Stimulated activated CD8-positive, alpha-beta memory T cell treated with anti-CD3 and anti-CD28 coated beads, Interleukin-4, amount 100 ng/mL, for 24 hours (primary cell): ENCODE results near the gene ZNF354C.

Experiments used
- DNase-seq: peaks from one replicate; pipeline ENCODE4 v3.0.0-alpha.2; 2020; ENCODE audit warnings: low read depth

The ZNF354C gene

GRCh38 chr5:179127136-179128040 lies 67.2 kb downstream of the ZNF354C start:
- no peak for DNase-seq

DNA sequence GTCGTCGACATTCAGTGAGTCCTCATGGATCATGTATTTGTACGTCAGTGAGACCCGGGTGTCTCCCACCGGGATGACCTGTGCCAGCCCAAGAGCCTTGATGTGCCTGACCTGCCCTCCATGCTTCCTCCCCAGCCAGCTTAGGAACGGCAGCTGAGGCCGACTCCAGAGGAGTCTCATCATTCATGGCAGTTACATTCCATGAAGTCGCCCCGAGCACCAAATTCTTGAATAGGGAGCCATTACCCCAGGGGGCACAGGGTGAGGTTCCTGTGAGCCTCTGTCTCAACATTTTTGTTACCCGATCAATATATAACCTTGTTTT lies 67.8 kb downstream of the ZNF354C start:
- DNase-seq, result no peak

DNA sequence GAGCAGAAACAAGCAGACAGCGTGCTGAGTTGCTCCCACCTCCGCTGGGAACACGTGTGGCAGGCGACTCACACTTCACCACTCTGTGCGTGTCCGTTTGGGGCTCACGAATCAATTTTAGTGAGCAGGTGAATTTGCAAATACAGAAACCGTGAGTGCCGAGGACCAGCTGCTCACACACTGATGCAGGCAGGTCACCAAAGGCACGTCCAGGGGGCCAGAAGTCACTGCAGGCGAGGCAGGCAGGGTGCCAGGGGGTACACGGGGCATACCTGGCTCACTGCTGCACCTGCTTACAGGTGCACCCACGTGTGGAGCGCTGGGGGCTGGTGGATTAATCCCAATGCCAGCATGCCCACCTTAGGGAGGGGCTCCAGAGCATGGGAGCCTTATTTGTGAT lies 68.8 kb downstream of the ZNF354C start:
- no peak for DNase-seq

DNA sequence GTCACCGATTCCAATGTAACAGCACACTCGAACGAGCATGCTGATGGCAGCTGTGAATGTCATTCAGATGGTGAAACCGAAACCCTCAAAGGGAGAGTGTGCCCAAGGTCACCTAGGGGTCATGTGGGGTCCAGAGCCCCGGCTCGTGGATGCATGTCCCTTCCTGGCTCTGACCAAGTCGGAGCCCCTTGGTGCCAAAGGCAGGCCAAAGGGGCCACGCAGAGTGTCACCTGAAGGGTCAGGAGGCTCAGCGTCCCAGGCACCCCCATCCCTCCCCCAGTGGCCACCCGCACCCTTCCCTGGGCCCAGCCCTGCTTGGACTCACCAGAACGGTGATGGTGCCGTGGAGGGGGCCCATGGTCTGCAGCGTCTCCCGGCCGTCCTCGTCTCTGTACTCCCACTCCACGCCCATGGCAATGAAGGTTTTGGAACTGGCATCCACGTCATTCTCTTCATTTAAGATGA lies 69.5 kb downstream of the ZNF354C start:
- DNase-seq, result no peak

DNA sequence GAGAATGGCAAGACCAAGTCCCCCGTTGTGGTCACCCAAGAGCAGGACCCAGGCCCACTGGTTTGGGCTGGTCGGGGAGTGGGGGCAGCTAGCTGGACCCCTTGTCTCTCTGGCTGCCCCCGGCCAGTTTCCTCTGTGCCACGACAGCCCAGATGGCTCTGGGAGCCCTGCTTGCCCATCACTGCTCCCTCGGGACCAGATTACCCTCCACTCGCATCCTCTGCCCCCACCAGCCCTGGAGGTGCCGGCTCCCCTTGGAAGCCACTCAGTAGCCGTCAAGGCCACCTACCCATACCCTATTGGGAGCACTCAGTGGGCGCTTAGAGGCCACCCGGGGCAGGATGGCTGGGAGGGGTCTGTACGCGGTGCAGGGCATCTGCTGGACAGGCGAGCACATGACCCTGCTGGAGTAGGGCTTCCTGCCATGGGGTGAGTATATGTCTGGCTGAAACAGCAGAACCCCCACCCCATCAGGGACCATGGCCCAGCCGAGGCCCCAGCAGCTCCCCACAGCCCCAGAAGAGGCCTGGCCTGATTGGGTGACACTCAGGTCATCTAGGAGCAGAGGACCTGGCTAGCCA lies 70.0 kb downstream of the ZNF354C start:
- no peak for DNase-seq

DNA sequence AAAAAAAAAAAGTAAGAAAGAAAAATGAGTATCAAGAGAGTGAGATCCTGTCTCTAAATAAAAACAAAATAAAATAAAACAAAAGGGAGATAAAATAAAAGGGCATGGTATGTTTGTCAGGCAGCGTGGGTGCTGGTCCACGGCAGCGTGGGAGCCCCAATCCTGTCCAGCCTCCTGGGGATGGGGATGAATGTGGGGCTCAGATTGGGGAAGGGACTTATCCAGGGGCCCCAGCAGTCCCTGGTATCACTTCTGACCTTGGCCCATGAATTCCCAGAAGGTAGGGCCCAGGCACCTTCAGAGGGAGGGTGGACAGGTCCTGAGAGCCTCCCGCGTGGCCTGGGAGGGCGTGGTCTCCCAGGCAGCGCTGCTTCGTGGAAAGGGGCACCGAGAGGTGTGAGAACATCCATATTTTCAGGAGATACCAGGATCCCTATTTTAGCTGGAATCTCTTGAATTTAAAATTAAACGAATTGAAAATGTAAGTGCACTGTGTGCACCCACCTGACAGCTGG lies 71.2 kb downstream of the ZNF354C start:
- DNase-seq, result no peak

DNA sequence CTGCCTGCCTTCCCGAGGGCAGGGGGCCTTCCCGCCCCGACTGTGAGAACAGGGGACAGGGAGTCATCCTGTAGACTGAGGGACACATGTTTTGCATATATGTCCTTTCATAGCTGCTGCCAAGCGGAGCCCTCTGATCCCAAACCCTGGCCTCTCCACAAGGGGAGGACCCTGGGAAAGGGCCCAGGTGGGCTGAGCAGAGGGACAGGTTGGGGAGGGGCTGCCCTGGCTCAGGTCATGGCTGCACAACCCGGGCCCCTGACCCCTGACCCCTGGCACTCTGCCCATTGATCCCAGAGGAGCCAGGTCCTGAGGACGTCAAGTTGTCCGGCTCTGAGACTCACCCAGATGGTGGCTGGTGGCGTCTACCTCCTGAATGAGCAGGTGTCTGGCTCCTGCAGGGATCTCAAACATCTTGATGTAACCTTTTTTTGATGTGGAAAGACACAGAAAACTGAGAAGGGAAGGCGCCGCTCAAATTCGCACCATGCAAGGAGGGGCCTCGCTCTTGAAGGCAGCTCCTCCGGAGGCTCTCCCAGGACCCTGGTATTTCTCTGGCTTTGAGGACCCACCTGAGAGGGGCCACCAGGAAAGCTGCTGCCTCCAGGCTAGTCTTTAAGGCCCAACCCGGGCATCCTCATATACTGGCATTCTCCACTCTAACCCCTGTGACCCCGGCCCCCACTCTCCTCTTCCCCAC lies 71.9 kb downstream of the ZNF354C start:
- DNase-seq, result no peak

DNA sequence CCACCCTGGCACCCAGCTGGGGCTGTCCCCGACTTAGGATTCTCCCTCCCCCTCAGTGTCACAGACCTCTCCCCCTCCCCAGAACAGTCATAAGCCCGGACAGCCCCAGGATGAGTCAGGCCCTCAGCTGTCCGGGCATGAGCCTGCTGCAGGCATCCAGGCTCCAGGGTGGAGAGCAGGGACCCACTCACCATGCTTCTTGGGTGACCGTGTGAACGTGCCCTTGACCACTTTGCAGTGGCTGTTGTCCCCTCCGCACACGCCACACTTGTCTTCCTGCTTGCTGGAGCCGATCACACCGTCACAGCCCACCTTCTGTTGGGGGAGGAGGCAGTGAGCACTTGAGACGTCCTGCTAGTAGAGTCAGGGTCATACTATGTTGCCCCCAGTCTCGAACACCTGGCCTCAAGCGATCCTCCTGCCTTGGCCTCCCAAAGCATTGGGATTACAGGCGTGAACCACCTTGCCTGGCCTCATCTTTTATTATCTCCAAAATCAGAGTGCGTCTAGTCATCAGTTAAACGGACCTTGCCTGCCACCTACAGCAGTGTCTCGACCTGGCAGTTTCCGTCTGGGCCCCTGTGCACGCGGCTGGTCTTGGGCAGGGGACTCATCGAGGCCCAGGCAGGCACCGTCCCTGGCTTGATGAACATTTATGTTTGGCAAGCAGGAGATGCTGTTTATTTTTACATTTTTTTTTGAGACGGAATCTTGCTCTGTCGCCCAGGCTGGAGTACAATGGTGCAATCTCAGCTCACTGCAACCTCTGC lies 72.6 kb downstream of the ZNF354C start:
- no peak for DNase-seq
